IPS-11a (cell line): ENCODE data around the gene HEMK1.

Experiments used
- H3K4me3 ChIP-seq: one replicate; pipeline ENCODE4 v1.5.1; 2013; ENCODE audit warnings: low read depth, low read length, control low read depth

The HEMK1 gene

DNA sequence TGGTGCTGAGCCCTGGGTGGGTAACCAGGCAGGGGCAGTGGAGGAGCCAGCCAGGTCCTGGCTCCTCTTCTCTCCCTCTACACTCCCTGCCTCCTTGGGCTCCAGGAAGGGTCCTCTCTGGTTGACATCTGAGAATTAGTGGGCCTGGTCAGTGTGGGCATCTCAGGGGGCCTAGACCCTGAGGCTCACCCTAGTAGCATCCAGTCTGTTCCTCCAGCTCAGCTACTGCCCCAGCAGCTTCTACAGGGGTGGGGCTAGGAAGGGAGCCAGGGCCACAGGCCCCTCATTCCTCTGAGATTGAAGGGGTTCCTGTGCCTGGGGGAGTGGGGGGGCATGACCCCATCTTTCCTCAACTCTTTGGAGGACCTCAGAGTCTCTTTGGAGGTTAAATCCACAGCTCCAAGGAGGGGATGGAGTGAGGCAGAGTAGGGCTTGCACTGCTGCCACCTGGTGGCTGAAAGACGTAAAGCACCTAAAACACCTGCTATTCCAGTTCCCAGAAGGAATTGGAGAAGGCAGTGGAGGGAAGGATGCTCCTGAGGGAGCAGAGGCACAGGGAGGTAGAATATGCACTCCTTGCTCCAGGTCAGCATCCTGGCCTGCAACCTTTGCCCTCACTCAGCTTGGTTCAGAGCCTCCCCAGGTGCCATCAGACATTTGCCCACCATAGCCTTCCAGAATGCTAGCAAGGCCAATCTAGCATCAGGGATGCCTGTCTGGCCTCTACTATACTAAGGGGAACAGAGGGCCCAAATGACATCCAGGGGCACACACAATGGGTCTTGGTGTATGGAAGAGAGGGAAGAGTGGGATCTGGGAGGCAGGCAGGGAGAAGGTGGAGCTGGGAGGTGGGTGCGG, 26.9 kb upstream of the HEMK1 start:
- H3K4me3 ChIP-seq, result no peak overlapping the region

DNA sequence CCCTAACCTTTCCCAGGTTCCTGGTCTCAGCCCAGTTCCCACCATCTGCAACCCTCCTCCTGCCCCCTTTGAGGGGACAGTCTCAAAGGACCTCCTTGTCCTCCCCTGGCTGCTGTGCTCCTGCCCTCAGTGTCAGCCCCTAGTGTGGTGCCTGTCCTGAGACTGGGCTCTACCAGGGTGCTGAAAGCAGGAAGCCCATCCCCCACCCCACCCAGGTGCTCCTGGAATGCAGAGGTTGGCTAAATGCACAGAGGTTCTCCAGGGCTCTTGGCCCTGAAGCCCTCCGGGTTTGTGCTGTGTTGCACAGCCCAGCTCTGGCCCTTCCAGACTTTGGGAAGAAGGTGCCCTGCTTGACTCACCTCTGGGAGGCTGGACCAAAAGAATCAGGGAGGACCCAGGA, 23.5 kb upstream of the HEMK1 start:
- H3K4me3 ChIP-seq, result no peak overlapping the region

DNA sequence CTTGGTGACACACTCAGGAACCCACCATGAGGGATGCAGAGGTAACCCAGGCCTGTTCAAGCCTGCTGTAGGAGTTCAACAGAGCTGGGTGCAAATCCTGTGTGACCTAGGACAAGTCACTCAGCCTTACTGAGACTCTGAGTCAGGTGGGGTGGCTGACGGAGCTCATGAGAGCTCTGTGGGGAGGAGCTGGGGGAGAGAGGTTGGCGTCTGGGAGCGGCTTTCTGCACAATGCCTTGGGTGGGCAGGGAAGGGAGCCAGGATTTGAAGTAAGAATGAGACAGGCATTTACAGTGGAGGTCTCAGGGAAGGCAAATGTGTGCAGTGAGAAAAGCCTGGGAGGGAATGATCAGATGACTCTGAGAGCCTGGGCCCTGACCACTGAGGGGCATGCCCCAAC, 20.1 kb upstream of the HEMK1 start:
- H3K4me3 ChIP-seq, result no peak overlapping the region

DNA sequence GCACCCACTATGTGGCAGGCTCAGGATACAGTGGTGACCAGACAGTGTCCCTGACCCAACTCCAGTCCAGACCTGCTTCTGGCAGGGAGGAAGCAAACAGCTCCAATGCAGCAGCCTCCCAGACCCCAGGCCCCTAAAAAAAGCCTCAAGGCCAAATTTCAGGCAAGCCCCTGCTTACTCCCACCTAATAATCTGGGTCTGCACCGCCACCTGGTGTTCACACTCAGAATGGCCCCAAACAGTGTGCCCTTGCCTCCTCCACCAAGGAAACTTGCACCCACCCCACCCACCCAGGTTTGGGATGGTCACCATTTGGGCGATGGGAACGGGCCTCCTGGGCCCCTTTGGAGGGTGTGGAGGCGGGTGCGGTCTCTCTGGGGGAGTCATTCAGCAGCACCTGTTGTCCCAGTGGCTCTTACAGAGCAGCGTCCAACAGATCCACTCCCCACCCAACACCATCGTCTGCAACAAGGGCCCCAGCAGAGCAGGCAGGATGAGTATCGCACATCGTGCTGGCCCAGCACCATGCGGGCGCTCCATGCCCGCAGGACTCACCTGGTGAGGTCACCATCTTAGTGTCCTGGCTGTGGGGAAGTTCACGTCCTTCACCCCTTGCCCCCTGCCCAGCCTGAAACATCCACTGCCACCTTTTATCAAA, 19.1 kb upstream of the HEMK1 start:
- no peak overlapping the region for H3K4me3 ChIP-seq

DNA sequence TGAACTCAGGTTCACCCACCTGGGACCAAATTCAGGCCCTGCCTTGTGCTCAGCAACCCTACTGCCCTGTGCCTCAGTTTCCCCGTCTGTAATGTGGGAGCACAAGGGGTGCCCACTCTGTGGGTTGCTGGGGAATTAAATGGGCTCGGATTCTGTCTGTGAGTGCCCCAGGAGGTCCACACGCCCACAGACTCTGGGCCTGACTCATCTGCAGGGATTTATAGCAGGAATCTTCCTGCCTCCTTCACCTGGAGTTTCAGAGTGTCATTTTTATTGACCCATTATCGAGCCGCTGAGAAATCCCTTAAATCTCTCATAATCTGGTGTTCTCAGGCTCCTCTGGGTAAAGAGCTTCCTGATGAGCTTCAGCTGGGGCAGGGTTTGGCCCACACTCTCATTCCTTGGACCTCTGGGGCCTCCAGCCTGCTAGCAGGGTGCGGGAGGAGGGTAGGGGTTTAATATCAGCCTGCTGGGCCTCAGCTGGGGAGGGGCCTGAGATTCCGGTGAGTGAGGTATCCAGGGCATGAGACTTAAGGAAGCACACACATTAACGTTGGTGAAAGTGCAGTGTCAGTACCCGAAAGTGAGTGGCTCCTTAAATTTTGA, 18.2 kb upstream of the HEMK1 start:
- H3K4me3 ChIP-seq, result no peak overlapping the region

DNA sequence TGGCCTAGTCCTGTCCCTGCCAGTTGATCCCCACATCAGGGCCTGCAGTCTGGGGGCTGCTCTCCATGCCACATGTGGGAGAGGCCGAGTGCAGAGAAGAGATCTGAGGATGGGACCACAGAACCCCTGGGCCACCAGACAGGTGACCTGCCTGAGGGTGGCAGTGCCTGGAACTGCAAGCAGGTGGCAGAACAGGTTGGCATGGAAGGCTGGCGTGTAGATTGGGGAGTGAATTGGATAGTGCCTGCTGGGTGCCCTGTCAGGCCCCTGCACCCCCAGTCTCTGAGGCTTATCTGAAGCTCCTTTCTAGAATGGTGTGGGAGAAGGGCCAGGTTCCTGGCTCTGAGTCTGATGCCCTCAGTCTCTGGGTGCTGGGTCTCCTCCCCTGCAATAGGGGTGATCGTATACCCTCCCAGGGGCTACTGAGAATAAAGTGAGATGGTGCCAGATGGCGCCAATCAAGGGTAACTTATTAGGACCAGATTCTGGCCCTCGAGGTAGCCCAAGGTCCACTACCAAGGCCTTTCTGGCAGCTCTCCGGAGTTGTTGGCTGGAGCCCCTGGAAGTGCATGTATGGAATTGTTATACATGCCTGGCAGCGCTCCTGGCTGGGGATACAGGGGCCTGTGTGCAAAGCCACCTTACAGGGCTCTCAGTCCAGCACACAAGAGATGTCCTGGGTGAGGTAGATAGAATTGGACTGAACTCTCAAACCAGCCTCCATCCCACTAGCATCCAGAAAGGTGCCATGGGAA, 17.5 kb upstream of the HEMK1 start:
- H3K4me3 ChIP-seq, result no peak overlapping the region

DNA sequence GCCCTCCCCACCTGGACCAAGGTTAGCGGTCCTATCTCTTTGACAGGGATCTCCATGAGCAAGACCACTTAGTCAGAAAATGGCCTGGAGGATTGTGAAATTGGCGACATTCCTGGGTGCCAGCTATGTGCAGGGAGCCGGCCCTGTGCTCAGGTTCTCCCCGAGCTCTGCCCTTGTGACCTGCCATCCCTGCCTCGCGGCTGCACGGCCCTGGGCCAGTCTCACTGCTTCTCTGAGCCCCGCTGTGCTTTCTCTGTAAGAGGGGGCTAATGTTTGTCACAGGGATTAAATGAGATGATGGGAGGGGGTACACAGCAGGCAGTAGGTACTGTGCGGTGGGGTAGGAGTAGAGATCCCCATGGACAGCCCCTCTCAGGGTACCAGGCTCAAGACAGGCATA, 16.7 kb upstream of the HEMK1 start:
- no peak overlapping the region for H3K4me3 ChIP-seq

DNA sequence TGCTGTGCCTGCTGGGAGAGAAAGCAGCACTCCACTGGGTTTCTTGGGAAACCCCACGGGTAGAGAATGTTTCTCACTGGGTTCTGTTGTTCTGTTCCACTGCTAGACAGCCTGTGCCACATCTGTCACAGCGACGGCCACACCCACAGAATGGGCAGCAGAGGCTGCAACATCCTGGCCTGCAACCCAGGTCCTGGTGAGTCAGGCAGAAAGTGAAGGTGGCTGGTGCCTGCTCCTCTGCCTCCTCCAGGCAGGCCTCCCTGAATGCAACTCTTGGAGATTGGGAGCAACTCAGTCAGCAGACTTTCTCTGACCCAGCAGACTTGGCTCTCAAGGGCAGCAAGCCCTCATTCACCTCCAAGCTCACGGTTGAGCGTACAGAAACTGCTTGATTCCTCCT, 14.8 kb upstream of the HEMK1 start:
- no peak overlapping the region for H3K4me3 ChIP-seq

DNA sequence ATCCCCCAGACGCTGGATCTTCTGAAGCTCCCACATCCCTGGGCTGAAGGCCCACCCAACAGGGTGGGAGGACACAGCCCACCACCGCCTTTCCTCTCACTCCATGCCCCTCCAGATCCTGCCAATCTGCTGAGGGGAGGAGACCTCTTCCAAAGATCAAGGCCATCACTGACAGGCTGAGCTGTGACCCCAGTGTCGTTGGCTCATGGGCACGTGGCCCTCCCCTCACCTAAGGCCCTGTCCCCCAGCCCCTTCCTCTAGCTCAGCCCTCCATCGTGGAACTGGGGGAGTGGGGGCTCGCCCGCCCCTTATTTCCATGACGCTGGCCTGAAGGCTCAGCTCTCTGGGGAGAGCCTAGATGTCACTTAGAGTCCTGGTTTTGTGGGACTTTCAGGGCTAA, 12.2 kb upstream of the HEMK1 start:
- no peak overlapping the region for H3K4me3 ChIP-seq

DNA sequence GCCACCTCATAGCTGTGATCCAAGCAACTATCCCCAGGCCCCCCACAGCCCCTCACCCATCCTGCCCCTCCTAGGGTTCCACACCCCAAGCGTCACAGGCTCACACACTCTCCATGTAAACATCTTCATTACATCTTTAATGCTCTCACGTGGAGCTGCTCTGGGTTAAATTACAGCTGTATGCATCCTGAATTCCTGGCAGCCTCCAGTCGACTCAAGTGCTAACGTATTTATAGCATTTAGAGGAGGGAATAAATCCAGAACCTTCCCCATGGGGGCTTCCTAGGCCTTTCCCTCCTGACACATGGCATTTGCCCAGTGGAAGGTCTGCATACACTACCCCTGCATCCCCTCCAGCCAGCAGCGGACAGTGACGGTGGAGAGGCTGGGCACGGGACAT, 11.4 kb upstream of the HEMK1 start:
- no peak overlapping the region for H3K4me3 ChIP-seq

DNA sequence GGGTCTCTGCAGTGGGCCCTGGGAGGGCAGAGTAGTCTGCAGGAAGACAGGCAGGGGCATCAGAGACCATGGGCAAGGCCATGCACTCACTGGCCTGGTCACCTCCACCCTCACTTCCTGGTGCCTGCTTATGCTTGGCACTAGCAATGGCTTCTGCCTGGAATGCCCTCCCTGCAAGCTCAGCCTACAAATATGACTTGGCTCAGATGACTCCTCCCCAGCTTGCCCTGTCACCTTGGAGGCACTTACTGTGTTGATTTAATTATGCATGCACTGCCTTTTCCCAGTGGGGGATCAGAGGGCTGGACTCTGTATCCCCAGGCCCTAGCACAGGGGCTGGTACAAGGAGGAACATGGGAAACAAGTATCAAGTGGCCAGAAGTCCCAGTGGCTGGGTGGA, 9.6 kb upstream of the HEMK1 start:
- no peak overlapping the region for H3K4me3 ChIP-seq

DNA sequence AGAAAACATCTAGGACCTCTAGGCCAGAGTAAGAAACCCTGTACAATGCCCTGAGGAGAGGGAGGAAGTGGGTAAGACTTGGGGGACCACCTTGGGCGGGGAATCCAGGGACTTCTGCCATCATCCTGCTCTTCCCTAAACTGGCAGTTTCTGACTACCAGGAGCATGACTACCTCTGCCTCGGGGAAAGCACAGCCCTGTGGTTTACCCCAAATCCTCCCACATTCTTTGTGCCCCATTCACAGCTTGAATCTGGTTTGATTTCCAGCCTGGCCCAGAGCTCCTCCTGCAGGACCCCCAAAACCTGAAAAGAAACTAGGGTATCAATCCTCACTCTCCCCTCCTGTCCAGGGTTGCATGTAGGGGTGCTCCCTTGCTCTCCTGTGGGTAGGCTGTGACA, 6.5 kb upstream of the HEMK1 start:
- no peak overlapping the region for H3K4me3 ChIP-seq

DNA sequence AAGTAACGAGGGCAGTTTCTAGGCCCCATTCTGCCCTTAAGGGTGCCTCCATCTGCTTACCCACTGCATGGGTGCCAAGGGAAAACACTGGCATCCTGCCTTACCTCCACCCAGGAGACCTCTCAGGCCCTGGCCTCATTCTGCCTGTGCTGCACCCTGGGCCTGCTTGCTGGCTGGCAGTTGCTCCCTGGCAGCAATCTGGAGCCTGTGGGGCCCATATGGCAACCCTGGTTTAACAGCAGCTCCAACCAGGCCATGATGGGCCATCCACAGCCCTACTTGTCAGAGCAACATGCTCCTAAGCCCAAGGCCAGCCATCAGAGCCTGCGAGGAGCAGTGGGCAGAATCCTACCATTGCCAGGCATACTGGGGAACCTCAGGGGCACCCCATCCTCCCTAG, 5.5 kb upstream of the HEMK1 start:
- no peak overlapping the region for H3K4me3 ChIP-seq

DNA sequence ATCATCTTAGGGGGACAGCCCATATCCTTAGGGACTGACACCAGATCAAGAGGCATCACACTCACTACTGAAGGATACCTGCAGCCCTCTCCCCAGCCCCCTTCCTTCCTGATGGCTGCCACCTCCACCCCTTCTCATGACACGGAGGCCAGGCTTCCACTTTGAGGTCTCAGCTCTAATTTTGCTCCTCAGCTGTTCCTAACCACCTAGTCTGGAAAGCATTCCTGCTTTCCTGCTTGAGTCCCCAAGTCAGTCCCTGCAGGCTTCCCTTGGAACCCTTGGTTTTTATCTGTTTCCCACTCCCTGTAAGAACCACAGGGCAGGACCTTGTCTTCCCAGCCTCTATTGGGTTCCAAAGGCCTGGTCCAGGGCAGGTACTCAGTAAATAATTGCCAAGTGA, 5.0 kb upstream of the HEMK1 start:
- H3K4me3 ChIP-seq, result no peak overlapping the region

DNA sequence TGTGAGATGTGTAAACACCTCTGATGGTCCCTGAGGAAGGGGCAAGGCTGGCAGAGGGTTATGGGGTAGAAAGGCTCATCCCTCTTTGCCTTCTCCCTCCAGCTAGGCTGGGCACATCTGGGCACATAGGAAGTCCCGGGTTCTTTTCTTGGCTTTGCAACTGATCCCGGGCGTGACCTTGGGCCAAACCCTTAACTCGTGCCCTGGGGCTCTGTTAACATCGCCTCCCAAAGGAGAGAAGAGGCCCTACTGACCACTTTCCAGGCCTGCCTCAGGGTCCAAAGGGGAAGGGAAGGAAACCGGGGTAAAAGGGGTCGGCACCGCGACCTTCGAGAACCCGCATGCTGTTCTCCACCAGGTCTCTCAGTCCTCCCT, 2.3 kb upstream of the HEMK1 start:
- peak overlapping the region; percentile 52 for H3K4me3 ChIP-seq

DNA sequence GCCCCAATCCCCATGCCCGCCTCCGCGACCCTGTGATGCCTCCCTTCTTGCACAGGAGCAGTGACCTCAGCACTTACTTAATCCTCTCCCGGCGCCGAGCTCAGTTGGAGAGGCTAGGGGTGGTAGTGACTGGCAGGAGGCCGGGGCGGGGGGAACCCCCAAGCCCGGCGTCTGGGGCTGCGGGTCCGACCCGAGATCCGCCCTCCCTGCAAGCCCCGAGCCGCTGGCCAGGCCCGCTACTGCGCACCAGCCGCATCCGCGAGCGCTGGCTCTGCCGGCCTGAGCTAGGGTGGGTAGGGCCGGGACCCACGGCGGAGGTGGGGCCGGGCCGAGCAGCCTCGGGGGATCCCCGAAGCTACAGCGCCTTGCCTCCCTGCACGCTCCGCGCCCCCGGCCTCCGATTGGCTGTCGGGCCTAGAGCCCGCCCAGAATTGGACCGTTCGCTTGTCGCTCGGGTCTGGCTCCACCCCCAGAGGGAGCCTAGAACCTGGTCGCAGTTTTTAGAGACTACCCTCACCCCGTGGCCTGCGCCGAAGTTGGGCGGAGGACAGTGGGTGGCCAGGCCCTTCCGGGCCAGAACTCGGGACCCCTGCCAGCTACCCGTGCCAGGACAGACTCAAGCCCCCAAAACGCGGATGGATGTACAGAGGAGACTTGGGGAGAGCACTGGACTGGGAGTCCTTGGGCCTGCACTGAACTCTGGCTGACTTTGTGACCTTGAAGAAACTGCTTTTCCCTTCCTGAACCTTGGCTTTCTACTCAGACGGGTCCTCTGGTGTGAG, 1.7 kb upstream of the HEMK1 start, which contains the start of gene C3orf18:
C3orf18 (minus strand) TSS at position 362 of the 782 bp plus-strand sequence. CDS start 2,048 bp downstream, outside the sequence.
- peak within 1 kb of the TSS; percentile 52 for H3K4me3 ChIP-seq

DNA sequence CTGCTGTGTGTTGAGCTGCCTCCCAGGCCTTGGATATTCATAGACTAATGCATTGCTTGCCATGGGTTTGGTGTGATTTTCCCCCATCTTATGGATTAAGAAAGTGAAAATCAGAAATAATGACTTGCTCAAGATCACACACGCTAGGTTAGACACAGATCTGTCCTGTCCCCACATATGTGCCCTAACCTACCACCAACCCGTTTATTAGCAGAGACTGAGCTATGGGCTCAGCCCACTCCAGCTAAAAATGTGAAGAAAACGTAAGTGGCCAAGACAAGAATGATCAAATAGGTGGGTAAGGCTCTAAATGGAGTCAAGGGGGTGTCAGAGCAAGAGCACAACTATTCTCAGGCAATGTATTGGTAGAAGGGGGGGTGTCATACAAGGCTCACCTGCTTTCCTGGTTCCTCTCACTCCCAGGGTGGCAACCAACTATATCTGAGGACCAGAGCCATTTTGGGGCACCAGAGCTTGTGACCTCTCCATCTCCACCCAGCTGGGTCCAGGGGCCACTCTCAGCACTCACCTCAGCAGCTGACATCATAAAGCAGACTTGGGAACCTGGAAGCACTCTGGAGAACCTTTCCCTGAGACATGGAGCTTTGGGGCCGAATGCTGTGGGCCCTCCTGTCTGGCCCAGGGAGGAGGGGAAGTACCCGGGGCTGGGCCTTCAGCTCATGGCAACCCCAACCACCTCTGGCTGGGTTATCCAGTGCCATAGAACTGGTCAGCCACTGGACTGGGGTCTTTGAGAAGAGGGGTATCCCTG, 1.4 kb downstream of the HEMK1 start:
- H3K4me3 ChIP-seq, result no peak overlapping the region

DNA sequence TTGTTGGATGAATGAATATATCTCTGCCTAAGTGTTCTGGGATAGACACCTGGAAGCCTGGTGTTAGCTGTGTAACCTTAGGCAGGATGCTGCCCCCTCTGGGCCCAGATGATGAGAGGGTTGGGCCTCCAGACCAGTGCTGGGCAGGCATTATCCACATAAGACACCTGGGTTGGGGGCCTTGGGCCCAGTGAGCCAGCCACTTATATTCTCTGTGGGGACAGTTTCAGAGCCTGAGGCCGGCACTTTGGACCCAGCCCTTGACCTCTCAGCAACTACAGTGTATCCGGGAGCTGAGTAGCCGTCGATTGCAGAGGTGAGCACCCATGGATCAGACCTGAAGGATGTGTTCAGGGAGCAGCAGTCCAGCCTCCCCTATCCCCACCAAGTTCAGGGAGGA, 2.2 kb downstream of the HEMK1 start:
- no peak overlapping the region for H3K4me3 ChIP-seq

DNA sequence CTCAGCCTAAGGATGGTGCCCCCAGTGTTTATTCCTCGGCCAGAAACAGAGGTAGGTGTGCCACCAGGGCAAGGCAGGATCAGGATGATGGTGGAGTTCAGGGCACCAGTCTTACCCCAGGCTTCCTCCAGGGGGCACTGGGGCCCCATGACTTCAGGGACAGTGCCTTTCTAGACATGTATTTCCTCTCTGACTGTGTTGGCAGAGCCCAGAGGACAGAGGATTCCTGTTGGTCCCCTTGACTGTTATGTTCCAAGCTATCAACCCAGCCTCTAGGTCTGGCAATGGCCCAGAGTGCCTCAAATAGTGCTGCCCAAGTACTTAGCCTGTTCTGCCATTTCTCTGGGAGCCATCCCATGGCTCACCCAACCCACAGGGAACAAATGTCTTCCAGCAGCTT, 2.8 kb downstream of the HEMK1 start:
- H3K4me3 ChIP-seq, result no peak overlapping the region

DNA sequence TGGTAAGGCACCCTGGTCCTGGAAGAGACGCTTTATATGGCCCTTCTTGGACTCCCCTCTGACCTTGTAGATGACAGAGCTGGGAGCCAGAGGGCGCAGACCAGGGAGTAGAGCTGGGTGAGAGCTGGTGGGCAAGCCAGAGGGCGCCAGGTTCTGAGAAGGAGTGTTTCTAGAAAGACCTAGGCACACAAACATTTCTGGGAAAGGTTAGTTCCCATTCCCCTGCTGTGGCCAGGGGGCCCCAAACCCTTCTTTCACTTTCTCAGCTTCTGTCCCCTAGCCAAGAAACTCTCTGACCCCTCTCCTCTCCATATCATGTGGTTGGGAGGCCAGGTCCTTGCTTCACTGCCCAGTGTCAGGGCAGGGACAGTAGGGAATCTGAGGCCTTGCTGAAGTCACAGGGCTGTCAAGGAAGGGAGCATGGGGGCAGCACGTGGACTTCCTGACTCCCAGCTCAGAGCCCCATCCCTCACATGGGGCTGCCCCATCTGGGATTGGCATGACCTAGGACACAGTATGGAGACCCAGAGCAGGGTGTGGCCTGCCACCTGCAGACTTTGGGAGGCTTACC, 3.6 kb downstream of the HEMK1 start:
- H3K4me3 ChIP-seq, result no peak overlapping the region
